ENCODE measurements around the gene EXOC6. TPM values are rescaled to one million over a fixed set of nuclear protein-coding genes. Genes with fewer than 3 reads are reported as not detected.

EXOC6 gene
- total RNA-seq, 1 experiment from 2014 or later = 12.9 TPM

DNA sequence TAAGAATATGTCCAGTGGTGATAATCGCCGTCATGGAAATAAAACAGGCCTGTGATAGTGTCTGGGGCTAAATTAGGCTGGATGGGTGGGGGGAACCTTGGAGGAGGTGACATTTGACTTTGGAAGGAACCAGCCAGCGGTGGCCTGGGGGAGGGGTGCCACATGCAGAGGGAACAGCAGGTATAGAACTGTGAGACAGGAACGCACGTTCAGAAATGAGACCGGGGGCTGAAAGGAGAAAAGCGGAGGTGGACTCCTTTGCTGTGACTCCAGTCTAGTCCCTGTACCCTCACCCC lies 222.8 kb downstream of the EXOC6 start:
- DNase-seq (ENCODE audit: low read depth, low spot score) (no peak), ATAC-seq (no peak)
- H3K79me2 ChIP-seq (ENCODE audit: insufficient read depth, low read length) = no peaks in the 10 kb centered on the region
- no peaks in the 10 kb centered on the region for H3K9me3 ChIP-seq (ENCODE audit: control insufficient read depth in 1 of 2, insufficient read depth in 1 of 2, low read depth in 1 of 2, low read length in 2 of 2)
- H3K36me3 ChIP-seq (ENCODE audit: control insufficient read depth in 1 of 2, insufficient read depth in 2 of 2, low read length in 2 of 2) = no peaks in the 10 kb centered on the region
- TF ChIP-seq TCF7L2 (IDR thresholded peaks at IDR 0.05; ENCODE audit: borderline replicate concordance, extremely low read depth, insufficient read depth, insufficient read length) = no peak
- no peak for TF ChIP-seq SIN3A (IDR thresholded peaks at IDR 0.05; ENCODE audit: low read depth)
- no peak for TF ChIP-seq EZH2 (IDR thresholded peaks at IDR 0.05)
- no peak for TF ChIP-seq FOSL1 (IDR thresholded peaks at IDR 0.05; ENCODE audit: low read depth)
- TF ChIP-seq, protein P1, sequence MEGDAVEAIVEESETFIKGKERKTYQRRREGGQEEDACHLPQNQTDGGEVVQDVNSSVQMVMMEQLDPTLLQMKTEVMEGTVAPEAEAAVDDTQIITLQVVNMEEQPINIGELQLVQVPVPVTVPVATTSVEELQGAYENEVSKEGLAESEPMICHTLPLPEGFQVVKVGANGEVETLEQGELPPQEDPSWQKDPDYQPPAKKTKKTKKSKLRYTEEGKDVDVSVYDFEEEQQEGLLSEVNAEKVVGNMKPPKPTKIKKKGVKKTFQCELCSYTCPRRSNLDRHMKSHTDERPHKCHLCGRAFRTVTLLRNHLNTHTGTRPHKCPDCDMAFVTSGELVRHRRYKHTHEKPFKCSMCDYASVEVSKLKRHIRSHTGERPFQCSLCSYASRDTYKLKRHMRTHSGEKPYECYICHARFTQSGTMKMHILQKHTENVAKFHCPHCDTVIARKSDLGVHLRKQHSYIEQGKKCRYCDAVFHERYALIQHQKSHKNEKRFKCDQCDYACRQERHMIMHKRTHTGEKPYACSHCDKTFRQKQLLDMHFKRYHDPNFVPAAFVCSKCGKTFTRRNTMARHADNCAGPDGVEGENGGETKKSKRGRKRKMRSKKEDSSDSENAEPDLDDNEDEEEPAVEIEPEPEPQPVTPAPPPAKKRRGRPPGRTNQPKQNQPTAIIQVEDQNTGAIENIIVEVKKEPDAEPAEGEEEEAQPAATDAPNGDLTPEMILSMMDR (IDR thresholded peaks at IDR 0.05 in 2 of 3, conservative IDR thresholded peaks at IDR 0.05 in 1 of 3; ENCODE audit: borderline replicate concordance in 1 of 3, insufficient read depth in 1 of 3, low read depth in 2 of 3, low read length in 2 of 3) = no peak
- no peak for TF ChIP-seq JUND (IDR thresholded peaks at IDR 0.05)
- no peak for TF ChIP-seq RAD21 (IDR thresholded peaks at IDR 0.05; ENCODE audit: low read depth)
- no peak for TF ChIP-seq ZFX (IDR thresholded peaks at IDR 0.05)
- TF ChIP-seq, protein P2, sequence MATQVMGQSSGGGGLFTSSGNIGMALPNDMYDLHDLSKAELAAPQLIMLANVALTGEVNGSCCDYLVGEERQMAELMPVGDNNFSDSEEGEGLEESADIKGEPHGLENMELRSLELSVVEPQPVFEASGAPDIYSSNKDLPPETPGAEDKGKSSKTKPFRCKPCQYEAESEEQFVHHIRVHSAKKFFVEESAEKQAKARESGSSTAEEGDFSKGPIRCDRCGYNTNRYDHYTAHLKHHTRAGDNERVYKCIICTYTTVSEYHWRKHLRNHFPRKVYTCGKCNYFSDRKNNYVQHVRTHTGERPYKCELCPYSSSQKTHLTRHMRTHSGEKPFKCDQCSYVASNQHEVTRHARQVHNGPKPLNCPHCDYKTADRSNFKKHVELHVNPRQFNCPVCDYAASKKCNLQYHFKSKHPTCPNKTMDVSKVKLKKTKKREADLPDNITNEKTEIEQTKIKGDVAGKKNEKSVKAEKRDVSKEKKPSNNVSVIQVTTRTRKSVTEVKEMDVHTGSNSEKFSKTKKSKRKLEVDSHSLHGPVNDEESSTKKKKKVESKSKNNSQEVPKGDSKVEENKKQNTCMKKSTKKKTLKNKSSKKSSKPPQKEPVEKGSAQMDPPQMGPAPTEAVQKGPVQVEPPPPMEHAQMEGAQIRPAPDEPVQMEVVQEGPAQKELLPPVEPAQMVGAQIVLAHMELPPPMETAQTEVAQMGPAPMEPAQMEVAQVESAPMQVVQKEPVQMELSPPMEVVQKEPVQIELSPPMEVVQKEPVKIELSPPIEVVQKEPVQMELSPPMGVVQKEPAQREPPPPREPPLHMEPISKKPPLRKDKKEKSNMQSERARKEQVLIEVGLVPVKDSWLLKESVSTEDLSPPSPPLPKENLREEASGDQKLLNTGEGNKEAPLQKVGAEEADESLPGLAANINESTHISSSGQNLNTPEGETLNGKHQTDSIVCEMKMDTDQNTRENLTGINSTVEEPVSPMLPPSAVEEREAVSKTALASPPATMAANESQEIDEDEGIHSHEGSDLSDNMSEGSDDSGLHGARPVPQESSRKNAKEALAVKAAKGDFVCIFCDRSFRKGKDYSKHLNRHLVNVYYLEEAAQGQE (IDR thresholded peaks at IDR 0.05; ENCODE audit: low read depth) = no peak
- no peak for TF ChIP-seq EZH2phosphoT487 (IDR thresholded peaks at IDR 0.05; ENCODE audit: borderline replicate concordance)
- TF ChIP-seq, protein P3, sequence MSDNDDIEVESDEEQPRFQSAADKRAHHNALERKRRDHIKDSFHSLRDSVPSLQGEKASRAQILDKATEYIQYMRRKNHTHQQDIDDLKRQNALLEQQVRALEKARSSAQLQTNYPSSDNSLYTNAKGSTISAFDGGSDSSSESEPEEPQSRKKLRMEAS (IDR thresholded peaks at IDR 0.05) = no peak
- TF ChIP-seq POLR2A (IDR thresholded peaks at IDR 0.05; ENCODE audit: borderline replicate concordance, extremely low read depth, insufficient read depth, insufficient read length) = no peak
- TF ChIP-seq, protein P4, sequence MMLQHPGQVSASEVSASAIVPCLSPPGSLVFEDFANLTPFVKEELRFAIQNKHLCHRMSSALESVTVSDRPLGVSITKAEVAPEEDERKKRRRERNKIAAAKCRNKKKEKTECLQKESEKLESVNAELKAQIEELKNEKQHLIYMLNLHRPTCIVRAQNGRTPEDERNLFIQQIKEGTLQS (IDR thresholded peaks at IDR 0.05) = no peak
- no peaks in the 10 kb centered on the region for H4K20me1 ChIP-seq (ENCODE audit: insufficient read depth)
- H3K27ac ChIP-seq (ENCODE audit: low read depth, low read length) = no peak overlapping the region
- peaks cover 8 to 13% of the 10 kb centered on the region in 2 experiments; a peak in 2 of 4 replicates for H3K4me1 ChIP-seq (ENCODE audit: control insufficient read depth in 1 of 2, insufficient read depth in 2 of 2, low read length in 2 of 2)
- ChIA-PET CTCF (interaction anchor here (1.0 kb wide), 1 partner anchor 9 kb away, joined by 4 read pairs; no protein-coding TSS in a partner anchor), POLR2A (no interaction called here), RAD21 (ENCODE audit: low non-redundant PET in 1 of 2, low total read pairs in 2 of 2, uncharacterized antibody in 2 of 2, unreplicated experiment in 2 of 2) (no interaction called here)
- H3K4me3 ChIP-seq (replicated peaks in 1 of 2; ENCODE audit: low read depth in 1 of 2, low read length in 2 of 2) = no peak overlapping the region
- no peak overlapping the region for H2AFZ ChIP-seq (ENCODE audit: low read depth, low read length, poor library complexity, severe bottlenecking)
- H3K9ac ChIP-seq (ENCODE audit: low read length) = no peak overlapping the region
- intact Hi-C loops (cut with micrococcal nuclease) = loop anchor here (10.0 kb wide), 1 partner anchor 186 kb away; no protein-coding TSS in a partner anchor
- no peaks in the 10 kb centered on the region for H3K9me2 ChIP-seq (ENCODE audit: insufficient read depth)
- no peak overlapping the region for H3K4me2 ChIP-seq (ENCODE audit: low read length)
- no peaks in the 10 kb centered on the region for H3K27me3 ChIP-seq (ENCODE audit: insufficient read depth, low read length)
- BruUV-seq (replicated peaks) = no TSS peak
